ENCODE measurements around the gene TEKT5. TPM values are rescaled to one million over a fixed set of nuclear protein-coding genes. Genes with fewer than 3 reads are reported as not detected.

Gene TEKT5
- total RNA-seq, 4 donors from 2014 or later = 0.20 to 0.93 (median 0.42) TPM; not detected in 1

DNA sequence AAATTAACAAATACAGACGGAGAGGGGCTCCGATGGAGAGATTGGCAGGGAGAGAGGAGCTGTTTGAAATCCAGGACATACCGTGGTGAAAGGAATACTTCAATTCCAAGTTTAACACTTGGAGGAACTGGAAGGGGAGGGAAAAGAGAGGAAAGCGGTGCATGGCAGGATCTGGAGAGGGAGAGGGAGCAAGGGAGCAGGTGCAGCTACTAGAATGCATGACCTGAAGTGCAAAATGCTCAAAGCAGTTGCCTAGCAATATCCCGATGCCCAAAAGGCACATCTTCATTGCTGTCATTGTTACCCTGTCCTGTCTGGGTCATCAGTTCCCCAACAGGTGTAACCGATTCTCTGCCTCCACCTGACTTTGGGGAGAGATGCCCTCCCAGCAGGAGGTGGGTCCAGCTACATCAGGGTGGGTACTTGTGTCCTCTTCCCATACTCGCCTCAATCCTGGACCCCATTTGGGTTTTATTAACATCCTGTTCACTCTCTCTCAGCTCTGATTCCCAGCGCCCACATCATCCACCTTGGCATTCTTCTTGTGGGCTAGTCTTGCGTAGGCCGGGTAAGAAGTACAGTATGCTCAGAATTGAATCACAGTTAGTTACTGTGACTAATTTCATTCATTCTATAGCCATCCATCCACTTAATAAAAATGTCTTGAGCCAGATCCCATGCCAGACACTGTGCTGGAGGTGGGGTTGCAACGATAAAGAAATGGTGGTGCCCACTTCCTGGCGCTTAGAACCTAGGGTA, 76.9 kb downstream of the TEKT5 start:
- intact Hi-C loops (cut with DNase I; ENCODE audit: low total_unique reads) = no loop called here
- WGBS, 2 donors = 59 to 61% methylated on average over 11 to 12 of the region's 12 CpGs
- DNase-seq (ENCODE audit: low spot score in 2 of 2) = no peak
- TF ChIP-seq, protein P1, sequence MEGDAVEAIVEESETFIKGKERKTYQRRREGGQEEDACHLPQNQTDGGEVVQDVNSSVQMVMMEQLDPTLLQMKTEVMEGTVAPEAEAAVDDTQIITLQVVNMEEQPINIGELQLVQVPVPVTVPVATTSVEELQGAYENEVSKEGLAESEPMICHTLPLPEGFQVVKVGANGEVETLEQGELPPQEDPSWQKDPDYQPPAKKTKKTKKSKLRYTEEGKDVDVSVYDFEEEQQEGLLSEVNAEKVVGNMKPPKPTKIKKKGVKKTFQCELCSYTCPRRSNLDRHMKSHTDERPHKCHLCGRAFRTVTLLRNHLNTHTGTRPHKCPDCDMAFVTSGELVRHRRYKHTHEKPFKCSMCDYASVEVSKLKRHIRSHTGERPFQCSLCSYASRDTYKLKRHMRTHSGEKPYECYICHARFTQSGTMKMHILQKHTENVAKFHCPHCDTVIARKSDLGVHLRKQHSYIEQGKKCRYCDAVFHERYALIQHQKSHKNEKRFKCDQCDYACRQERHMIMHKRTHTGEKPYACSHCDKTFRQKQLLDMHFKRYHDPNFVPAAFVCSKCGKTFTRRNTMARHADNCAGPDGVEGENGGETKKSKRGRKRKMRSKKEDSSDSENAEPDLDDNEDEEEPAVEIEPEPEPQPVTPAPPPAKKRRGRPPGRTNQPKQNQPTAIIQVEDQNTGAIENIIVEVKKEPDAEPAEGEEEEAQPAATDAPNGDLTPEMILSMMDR (IDR thresholded peaks at IDR 0.05) = no peak
- TF ChIP-seq POLR2A (IDR thresholded peaks at IDR 0.05) = no peak
- no peak overlapping the region for H3K4me3 ChIP-seq (ENCODE audit: low read depth, poor library complexity, severe bottlenecking)

DNA sequence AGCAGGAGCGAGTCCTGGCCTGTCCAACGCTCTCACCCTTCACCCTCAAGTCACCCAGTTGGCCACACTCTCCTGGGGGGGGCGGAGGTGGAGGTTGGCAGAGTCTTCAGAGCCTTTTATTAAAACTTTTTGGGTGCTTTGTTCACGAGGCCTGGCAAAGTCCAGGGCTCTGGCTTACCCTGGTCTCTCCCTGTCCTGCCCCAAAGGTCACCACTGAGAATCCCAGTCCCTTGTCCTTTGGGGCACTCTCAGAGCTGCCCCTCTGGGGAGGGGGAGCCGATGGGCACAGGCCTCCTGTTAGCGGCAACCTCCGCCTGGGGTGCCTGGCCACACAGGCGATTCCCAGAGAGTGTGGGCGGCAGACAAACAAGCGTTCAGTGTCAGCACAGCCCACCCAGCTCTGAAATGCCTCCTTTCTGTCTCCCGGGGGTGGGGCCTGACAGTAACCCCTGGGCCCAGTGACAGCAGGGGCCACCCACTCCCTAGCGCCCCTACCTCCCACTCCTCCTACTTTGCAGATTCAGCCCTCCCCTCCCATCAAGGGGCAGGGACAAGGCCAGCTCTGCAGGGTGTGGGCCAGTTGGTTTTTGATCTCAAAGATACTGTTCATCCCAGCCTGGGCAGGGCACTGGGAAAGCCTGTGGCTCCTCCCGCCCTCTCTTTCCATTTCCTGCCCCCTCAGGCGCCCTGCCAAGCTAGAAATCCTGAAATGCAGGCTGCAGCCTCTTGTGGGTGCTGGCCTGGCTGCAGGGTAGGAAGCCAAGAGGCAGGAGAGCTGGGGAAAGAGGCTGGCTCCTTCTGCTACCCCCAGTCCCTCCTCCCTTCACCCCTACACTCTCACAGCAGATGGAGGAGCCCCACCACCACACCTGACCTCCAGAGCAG, 77.7 kb downstream of the TEKT5 start:
- TF ChIP-seq, protein P1 (IDR thresholded peaks at IDR 0.05) = no peak
- no peak for TF ChIP-seq POLR2A (IDR thresholded peaks at IDR 0.05)
- peak in 1 of 2 donors; percentile 90 for DNase-seq (ENCODE audit: low spot score in 2 of 2)
- intact Hi-C loops (cut with DNase I; ENCODE audit: low total_unique reads) = no loop called here
- WGBS, 2 donors = 14 to 24% methylated on average over 11 to 14 of the region's 14 CpGs
- H3K4me3 ChIP-seq (ENCODE audit: low read depth, poor library complexity, severe bottlenecking) = no peak overlapping the region

DNA sequence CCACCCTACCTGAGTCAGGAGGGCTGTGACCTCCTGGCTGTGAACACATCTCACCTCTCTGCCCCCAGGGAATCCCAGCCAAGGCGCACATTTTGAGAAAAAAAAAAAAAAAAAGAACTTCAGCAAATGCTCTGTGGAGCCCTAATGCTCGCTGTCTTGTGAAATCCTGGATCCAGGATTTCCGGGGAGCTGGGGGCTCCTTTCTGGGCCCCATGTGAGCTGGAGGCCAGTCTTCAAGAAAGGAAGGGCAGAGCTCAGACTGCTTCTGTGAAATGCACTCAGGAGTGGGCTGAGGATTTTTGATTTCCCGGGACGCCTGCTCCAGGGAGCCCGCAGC, 78.3 kb downstream of the TEKT5 start:
- TF ChIP-seq POLR2A (IDR thresholded peaks at IDR 0.05) = no peak
- TF ChIP-seq, protein P1 (IDR thresholded peaks at IDR 0.05) = no peak
- H3K4me3 ChIP-seq (ENCODE audit: low read depth, poor library complexity, severe bottlenecking) = no peak overlapping the region
- intact Hi-C loops (cut with DNase I; ENCODE audit: low total_unique reads) = no loop called here
- 48 to 51% methylated on average over 6 of the region's 6 CpGs for WGBS, 2 donors
- no peak for DNase-seq (ENCODE audit: low spot score in 2 of 2)

DNA sequence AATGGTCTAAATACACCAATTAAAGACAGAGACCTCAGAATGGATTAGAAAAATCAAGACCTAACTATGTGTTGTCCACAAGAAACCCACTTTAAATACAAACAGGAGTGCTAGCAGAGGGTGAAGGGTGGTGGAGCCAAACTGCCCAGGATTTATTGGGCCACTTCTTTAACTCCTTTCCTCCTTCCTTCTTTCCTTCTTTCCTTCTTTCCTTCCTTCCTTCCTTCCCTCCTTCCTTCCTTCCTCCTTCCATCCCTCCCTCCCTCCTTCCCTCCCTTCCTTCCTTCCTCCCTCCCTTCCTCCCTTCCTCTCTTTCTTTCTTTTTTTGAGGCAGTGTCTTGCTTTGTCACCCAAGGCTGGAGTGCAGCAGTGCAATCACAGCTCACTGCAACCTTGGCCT, 80.0 kb downstream of the TEKT5 start:
- intact Hi-C loops (cut with DNase I; ENCODE audit: low total_unique reads) = no loop called here
- no peak for TF ChIP-seq POLR2A (IDR thresholded peaks at IDR 0.05)
- TF ChIP-seq, protein P1 (IDR thresholded peaks at IDR 0.05) = no peak
- H3K4me3 ChIP-seq (ENCODE audit: low read depth, poor library complexity, severe bottlenecking) = no peak overlapping the region
- DNase-seq (ENCODE audit: low spot score in 2 of 2) = no peak

DNA sequence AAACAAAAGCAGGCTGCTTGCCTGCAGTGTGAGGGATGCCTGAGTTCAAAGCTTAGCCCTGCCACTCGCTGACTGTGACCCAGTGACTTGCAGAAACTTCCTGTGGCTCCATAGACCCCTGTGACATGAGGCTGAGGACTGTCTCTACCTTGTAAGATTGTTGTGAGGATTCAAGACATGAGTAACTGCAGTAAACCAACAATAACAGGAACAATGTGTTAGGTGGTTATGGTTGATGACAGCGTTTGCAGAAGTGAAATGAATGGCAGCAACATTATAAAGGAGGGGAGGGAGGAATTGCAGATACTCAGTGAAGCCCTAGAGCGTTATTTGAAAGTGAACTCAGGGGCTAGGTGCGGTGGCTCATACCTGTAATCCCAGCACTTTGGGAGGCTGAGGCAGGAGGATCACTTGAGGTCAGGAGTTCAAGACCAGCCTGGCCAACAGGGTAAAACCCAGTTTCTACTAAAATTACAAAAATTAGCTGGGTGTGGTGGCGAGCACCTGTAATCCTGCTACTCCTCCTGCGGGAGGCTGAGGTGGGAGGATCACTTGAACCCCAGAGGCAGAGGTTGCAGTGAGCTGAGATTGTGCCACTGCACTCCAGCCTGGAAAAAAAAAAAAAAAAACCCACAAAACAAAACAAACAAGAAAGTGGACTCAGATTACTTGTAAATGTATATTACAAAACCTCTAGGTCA, 80.8 kb downstream of the TEKT5 start:
- TF ChIP-seq, protein P1 (IDR thresholded peaks at IDR 0.05) = no peak
- no peak for TF ChIP-seq POLR2A (IDR thresholded peaks at IDR 0.05)
- whole genome bisulfite sequencing, 2 donors = 68 to 81% methylated on average over 6 of the region's 6 CpGs
- no peak overlapping the region for H3K4me3 ChIP-seq (ENCODE audit: low read depth, poor library complexity, severe bottlenecking)
- intact Hi-C loops (cut with DNase I; ENCODE audit: low total_unique reads) = no loop called here
- no peak for DNase-seq (ENCODE audit: low spot score in 2 of 2)

Measured in lower leg skin (tissue), 4 donors.